ENCODE measurements around the gene MED16. TPM values are rescaled to one million over a fixed set of nuclear protein-coding genes. Genes with fewer than 3 reads are reported as not detected.
A peak's percentile ranks its signal among the peaks of the same experiment; 100 is the strongest.

MED16 gene
- total and polyA plus RNA-seq, 2 of the 4 experiments (the other 2 are of a cell fraction): 8.1 to 40.2 TPM

- BruUV-seq (replicated peaks): no TSS peak
- Histone ChIP-seq H3K36me3 (ENCODE audit: control insufficient read depth, insufficient read depth, low read length) (peaks cover 55% of the 10 kb centered on the region), H2BK15ac (ENCODE audit: low read depth, low read length) (no peak overlapping the region), H2AK9ac (replicated peaks; ENCODE audit: low read depth, low read length, poor library complexity) (peak overlapping the region; percentile 42), H3K4me3 (ENCODE audit: insufficient read depth, low read depth, low read length) (no peak overlapping the region), H3K27ac (ENCODE audit: insufficient read depth, low read length) (no peak overlapping the region), H3K9me1 (ENCODE audit: insufficient read depth, low read length) (no peaks in the 10 kb centered on the region), H4K5ac (ENCODE audit: low read depth, low read length) (no peak overlapping the region), H4K8ac (ENCODE audit: low read depth in 2 of 2, low read length in 2 of 2) (no peak overlapping the region), H3K14ac (replicated peaks; ENCODE audit: low read depth, low read length) (no peak overlapping the region), H3K4me2 (ENCODE audit: low read depth, low read length) (no peak overlapping the region), H3K4me1 (ENCODE audit: control insufficient read depth, insufficient read depth, low read length) (no peaks in the 10 kb centered on the region), H4K20me1 (ENCODE audit: insufficient read depth, low read length) (peaks cover 6% of the 10 kb centered on the region), H3K56ac (ENCODE audit: extremely low read depth, insufficient read depth, low read length) (no peak overlapping the region), H4K91ac (ENCODE audit: insufficient read depth, low read depth, low read length) (no peak overlapping the region), H3K23ac (ENCODE audit: low read depth, low read length) (no peak overlapping the region), H2BK5ac (ENCODE audit: low read depth, low read length, poor library complexity, severe bottlenecking) (no peak overlapping the region), H2AFZ (replicated peaks; ENCODE audit: low read length, poor library complexity) (no peak overlapping the region), H2BK20ac (ENCODE audit: low read depth, low read length) (no peak overlapping the region), H2AK5ac (ENCODE audit: low read depth, low read length) (no peak overlapping the region), H3K9ac (ENCODE audit: low read depth, low read length) (no peak overlapping the region), H3K27me3 (ENCODE audit: control insufficient read depth, insufficient read depth, low read length) (no peaks in the 10 kb centered on the region), H3K9me3 (ENCODE audit: control insufficient read depth, insufficient read depth, low read length) (no peaks in the 10 kb centered on the region), H3K79me1 (ENCODE audit: low read depth in 1 of 2, low read length in 2 of 2) (peaks cover 13 to 39% of the 10 kb centered on the region in 2 experiments; a peak in 3 of 4 replicates), H3K4ac (ENCODE audit: low read depth, low read length) (no peak overlapping the region), H3K18ac (ENCODE audit: low read depth, low read length) (no peak overlapping the region), H2BK120ac (ENCODE audit: low read depth, low read length) (no peak overlapping the region)
- DNase-seq (no peak), ATAC-seq (ENCODE audit: low read depth) (no peak)
- in situ Hi-C loops (cut with MboI; ENCODE audit: low sequenced_read_pairs): no loop called here
- no peak for TF ChIP-seq BHLHE40 (IDR thresholded peaks at IDR 0.05; ENCODE audit: low read depth, low read length)
- TF ChIP-seq CTCF (conservative IDR thresholded peaks at IDR 0.05; ENCODE audit: low read depth, low read length): no peak
- no peak for TF ChIP-seq POLR2A (IDR thresholded peaks at IDR 0.05; ENCODE audit: low read depth, low read length)
- no peak for TF ChIP-seq USF2 (IDR thresholded peaks at IDR 0.05; ENCODE audit: low read depth, low read length)
- no peak for TF ChIP-seq NFE2L2 (IDR thresholded peaks at IDR 0.05; ENCODE audit: low read depth, low read length)
- no peak for TF ChIP-seq CHD1 (IDR thresholded peaks at IDR 0.05; ENCODE audit: low read depth, low read length)
- no peak for TF ChIP-seq RCOR1 (IDR thresholded peaks at IDR 0.05; ENCODE audit: insufficient replicate concordance, low read length)
- TF ChIP-seq CEBPB (IDR thresholded peaks at IDR 0.05; ENCODE audit: low read depth, low read length): no peak
- no peak for TF ChIP-seq MXI1 (IDR thresholded peaks at IDR 0.05; ENCODE audit: borderline replicate concordance, low read depth, low read length)
- TF ChIP-seq RFX5 (IDR thresholded peaks at IDR 0.05; ENCODE audit: low read depth, low read length): no peak
- 95% methylated on average over 12 of the region's 30 CpGs; no CpG with 5 or more reads in 1 of the 2 experiments for WGBS, 2 experiments (ENCODE audit: extremely low coverage in 2 of 2, insufficient read length in 1 of 2)
- dilution Hi-C loops (cut with HindIII; ENCODE audit: low sequenced_read_pairs, unreplicated experiment): no loop called here
- intact Hi-C loops (cut with micrococcal nuclease): no loop called here
- CTCF ChIA-PET: no interaction called here
- POLR2A ChIA-PET (ENCODE audit: unreplicated experiment): interaction anchor here (0.6 kb wide), 1 partner anchor 33 kb away, joined by 3 read pairs; no protein-coding TSS in a partner anchor
Observed at GRCh38 chr19:888581-889385, 4.2 kb downstream of the MED16 start.

All from IMR-90 (cell line).